GM12892 (cell line): Measurements from ENCODE around the gene ATXN1.

Experiments used
- DNase-seq: peaks from one replicate; pipeline ENCODE4 v3.0.0; 2011; ENCODE audit not compliant: insufficient read length
- FAIRE-seq: peaks from 2 replicates; lab custom pipeline; 2011; peaks lifted over from hg19 to GRCh38; lab: Jason Lieb, UNC
- POLR2A ChIP-seq: IDR thresholded peaks from 2 replicates; pipeline ENCODE4 v1.6.1; 2011; ENCODE audit warnings: low read depth, low read length, control low read depth
- POLR2AphosphoS5 ChIP-seq: IDR thresholded peaks from 2 replicates; pipeline ENCODE4 v1.6.1; 2011; ENCODE audit warnings: low read depth, low read length, control low read depth
- TAF1 ChIP-seq: IDR thresholded peaks from 2 replicates; pipeline ENCODE4 v1.6.1; 2011; ENCODE audit warnings: low read depth, mild to moderate bottlenecking, control low read depth, low read length, borderline replicate concordance

Gene ATXN1

GRCh38 chr6:16374461-16375200 is 386.6 kb downstream of the ATXN1 start:
- TF ChIP-seq POLR2A: no peak
- no peak for TF ChIP-seq POLR2AphosphoS5
- TF ChIP-seq TAF1: no peak
- DNase-seq (no peak), FAIRE-seq (peak; percentile 85)

- DNase-seq (no peak), FAIRE-seq (no peak)
Observed at GRCh38 chr6:16374016-16374415, 387.2 kb downstream of the ATXN1 start.

GRCh38 chr6:16372029-16372776 is 389.1 kb downstream of the ATXN1 start:
- FAIRE-seq (peak; percentile 30), DNase-seq (no peak)
- TF ChIP-seq POLR2A (no peak), TAF1 (no peak), POLR2AphosphoS5 (no peak)

More at GRCh38 chr6:16374016-16374415, 387.2 kb downstream of the ATXN1 start:
- TF ChIP-seq POLR2A (no peak), TAF1 (no peak), POLR2AphosphoS5 (no peak)

GRCh38 chr6:16371401-16371800 is 389.9 kb downstream of the ATXN1 start:
- FAIRE-seq: no peak
- no peak for TF ChIP-seq POLR2A
- no peak for TF ChIP-seq TAF1
- no peak for TF ChIP-seq POLR2AphosphoS5

GRCh38 chr6:16370943-16371342 is 390.3 kb downstream of the ATXN1 start:
- DNase-seq (no peak), FAIRE-seq (peak; percentile 87)
- no peak for TF ChIP-seq POLR2AphosphoS5
- no peak for TF ChIP-seq POLR2A
- no peak for TF ChIP-seq TAF1

More at GRCh38 chr6:16371401-16371800, 389.9 kb downstream of the ATXN1 start:
- DNase-seq: no peak

- no peak for TF ChIP-seq POLR2A
- no peak for DNase-seq
- FAIRE-seq: no peak
Observed at GRCh38 chr6:16369989-16370388, 391.3 kb downstream of the ATXN1 start.

- DNase-seq (no peak), FAIRE-seq (no peak)
- no peak for TF ChIP-seq POLR2AphosphoS5
- no peak for TF ChIP-seq TAF1
- no peak for TF ChIP-seq POLR2A
Observed at GRCh38 chr6:16369140-16369745, 392.0 kb downstream of the ATXN1 start.

- FAIRE-seq (no peak), DNase-seq (no peak)
- TF ChIP-seq POLR2AphosphoS5: no peak
- TF ChIP-seq POLR2A: no peak
- no peak for TF ChIP-seq TAF1
Observed at GRCh38 chr6:16367571-16367970, 393.7 kb downstream of the ATXN1 start.

- TF ChIP-seq POLR2AphosphoS5 (no peak), TAF1 (no peak), POLR2A (no peak)
- no peak for DNase-seq
Observed at GRCh38 chr6:16363749-16364148, 397.5 kb downstream of the ATXN1 start.

GRCh38 chr6:16362819-16363589 is 398.3 kb downstream of the ATXN1 start:
- FAIRE-seq: no peak
- DNase-seq: no peak
- TF ChIP-seq TAF1 (no peak), POLR2AphosphoS5 (no peak), POLR2A (no peak)

More at GRCh38 chr6:16363749-16364148, 397.5 kb downstream of the ATXN1 start:
- no peak for FAIRE-seq

GRCh38 chr6:16362296-16362695 is 399.0 kb downstream of the ATXN1 start:
- DNase-seq (no peak), FAIRE-seq (no peak)
- no peak for TF ChIP-seq POLR2AphosphoS5
- TF ChIP-seq POLR2A: no peak
- TF ChIP-seq TAF1: no peak
